GM19035 (cell line): ENCODE data around the gene DNAH6.

Experiments used
- ATAC-seq: cut with Tn5 transposase; IDR thresholded peaks from one replicate; pipeline ENCODE4 v1.9.1; 2021; ENCODE audit not compliant: unreplicated experiment

The DNAH6 gene

GRCh38 chr2:84686783-84687476, 170.6 kb downstream of the DNAH6 start:
- ATAC-seq = no peak

GRCh38 chr2:84687498-84688149, 171.3 kb downstream of the DNAH6 start:
- no peak for ATAC-seq

- no peak for ATAC-seq
Measured at GRCh38 chr2:84690225-84690624, 173.9 kb downstream of the DNAH6 start.

- ATAC-seq = no peak
Measured at GRCh38 chr2:84694088-84694622, 177.9 kb downstream of the DNAH6 start.

GRCh38 chr2:84697895-84698294, 181.6 kb downstream of the DNAH6 start:
- ATAC-seq = no peak

GRCh38 chr2:84700006-84700405, 183.7 kb downstream of the DNAH6 start:
- ATAC-seq = no peak

GRCh38 chr2:84701880-84702279, 185.6 kb downstream of the DNAH6 start:
- ATAC-seq = no peak

GRCh38 chr2:84702941-84703340, 186.6 kb downstream of the DNAH6 start:
- ATAC-seq = no peak

- no peak for ATAC-seq
Measured at GRCh38 chr2:84703831-84704230, 187.5 kb downstream of the DNAH6 start.

- ATAC-seq = no peak
Measured at GRCh38 chr2:84704505-84705244, 188.4 kb downstream of the DNAH6 start.

GRCh38 chr2:84705858-84706257, 189.6 kb downstream of the DNAH6 start:
- no peak for ATAC-seq

GRCh38 chr2:84708442-84708841, 192.1 kb downstream of the DNAH6 start:
- no peak for ATAC-seq

GRCh38 chr2:84711651-84712050, 195.4 kb downstream of the DNAH6 start:
- ATAC-seq = no peak

- ATAC-seq = no peak
Measured at GRCh38 chr2:84713441-84713840, 197.1 kb downstream of the DNAH6 start.

- no peak for ATAC-seq
Measured at GRCh38 chr2:84716564-84716963, 200.3 kb downstream of the DNAH6 start.

- ATAC-seq = no peak
Measured at GRCh38 chr2:84717302-84717701, 201.0 kb downstream of the DNAH6 start.

GRCh38 chr2:84719434-84719833, 203.1 kb downstream of the DNAH6 start:
- ATAC-seq = no peak

GRCh38 chr2:84723831-84724230, 207.5 kb downstream of the DNAH6 start:
- ATAC-seq = no peak

- no peak for ATAC-seq
Measured at GRCh38 chr2:84725717-84726116, 209.4 kb downstream of the DNAH6 start.

GRCh38 chr2:84727315-84727714, 211.0 kb downstream of the DNAH6 start:
- no peak for ATAC-seq

- ATAC-seq = no peak
Measured at GRCh38 chr2:84729224-84729623, 212.9 kb downstream of the DNAH6 start.

- no peak for ATAC-seq
Measured at GRCh38 chr2:84731185-84731584, 214.9 kb downstream of the DNAH6 start.
